ENCODE results near the gene NOL7. TPM values are rescaled to one million over a fixed set of nuclear protein-coding genes. Genes with fewer than 3 reads are reported as not detected.

Gene NOL7
- total RNA-seq, 1 donor from 2014 or later, result 52.0 TPM

DNA sequence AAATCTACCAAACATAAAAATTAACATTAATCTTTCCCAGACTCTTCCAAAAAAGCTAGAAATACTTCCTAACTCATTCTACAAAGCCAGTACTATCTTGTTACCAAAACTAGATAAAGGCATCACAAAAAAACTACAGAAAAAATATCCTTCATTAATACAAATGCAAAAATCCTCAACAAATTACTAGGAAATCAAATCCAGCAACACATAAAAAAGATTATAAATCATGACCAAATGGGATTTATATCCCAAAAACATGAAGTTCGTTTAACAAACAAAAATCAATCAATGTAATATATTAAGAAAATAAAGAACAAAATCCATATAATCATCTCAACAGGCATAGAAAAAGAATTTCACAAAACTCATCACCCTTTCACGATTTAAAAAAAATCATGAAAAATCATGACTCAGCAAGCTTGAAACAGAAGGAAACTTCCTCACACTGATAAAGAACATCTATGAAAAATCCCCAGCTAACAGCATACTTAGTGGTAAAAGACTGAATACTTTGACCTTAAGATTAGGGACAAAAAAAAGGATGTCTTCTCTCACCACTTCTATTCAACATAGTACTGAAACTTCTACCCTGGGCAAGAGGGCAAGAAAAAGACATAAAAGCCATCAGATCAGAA, 53.3 kb downstream of the NOL7 start:
- TF ChIP-seq, protein P1, sequence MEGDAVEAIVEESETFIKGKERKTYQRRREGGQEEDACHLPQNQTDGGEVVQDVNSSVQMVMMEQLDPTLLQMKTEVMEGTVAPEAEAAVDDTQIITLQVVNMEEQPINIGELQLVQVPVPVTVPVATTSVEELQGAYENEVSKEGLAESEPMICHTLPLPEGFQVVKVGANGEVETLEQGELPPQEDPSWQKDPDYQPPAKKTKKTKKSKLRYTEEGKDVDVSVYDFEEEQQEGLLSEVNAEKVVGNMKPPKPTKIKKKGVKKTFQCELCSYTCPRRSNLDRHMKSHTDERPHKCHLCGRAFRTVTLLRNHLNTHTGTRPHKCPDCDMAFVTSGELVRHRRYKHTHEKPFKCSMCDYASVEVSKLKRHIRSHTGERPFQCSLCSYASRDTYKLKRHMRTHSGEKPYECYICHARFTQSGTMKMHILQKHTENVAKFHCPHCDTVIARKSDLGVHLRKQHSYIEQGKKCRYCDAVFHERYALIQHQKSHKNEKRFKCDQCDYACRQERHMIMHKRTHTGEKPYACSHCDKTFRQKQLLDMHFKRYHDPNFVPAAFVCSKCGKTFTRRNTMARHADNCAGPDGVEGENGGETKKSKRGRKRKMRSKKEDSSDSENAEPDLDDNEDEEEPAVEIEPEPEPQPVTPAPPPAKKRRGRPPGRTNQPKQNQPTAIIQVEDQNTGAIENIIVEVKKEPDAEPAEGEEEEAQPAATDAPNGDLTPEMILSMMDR (IDR thresholded peaks at IDR 0.05), result no peak
- Histone ChIP-seq H3K4me1 (peaks cover 16% of the 10 kb centered on the region), H3K27me3 (no peaks in the 10 kb centered on the region), H3K36me3 (no peaks in the 10 kb centered on the region), H3K9me3 (no peaks in the 10 kb centered on the region), H3K27ac (no peak overlapping the region), H3K4me3 (no peak overlapping the region)
- no peak for ATAC-seq
- intact Hi-C loops (cut with DNase I), result no loop called here
- no peak for DNase-seq

DNA sequence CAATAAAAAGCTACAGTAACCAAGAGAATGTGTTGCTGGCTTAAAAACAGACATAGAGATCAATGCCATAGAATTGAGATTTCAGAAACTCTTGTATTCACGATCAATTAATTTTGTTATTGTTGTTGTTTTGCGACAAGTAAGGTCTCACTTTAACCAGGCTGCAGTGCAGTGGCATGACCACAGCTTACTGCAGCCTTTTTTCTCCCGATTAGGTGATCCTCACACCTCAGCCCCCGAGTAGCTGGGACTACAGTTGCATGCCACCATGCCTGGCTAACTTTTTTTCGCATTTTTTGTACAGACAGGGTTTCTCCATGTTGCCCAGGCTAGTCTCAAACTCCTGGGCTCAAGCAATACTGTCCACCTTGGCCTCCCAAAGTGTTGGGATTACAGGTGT, 54.3 kb downstream of the NOL7 start:
- TF ChIP-seq, protein P1 (IDR thresholded peaks at IDR 0.05), result no peak
- DNase-seq (no peak), ATAC-seq (no peak)
- no peaks in the 10 kb centered on the region for H3K36me3 ChIP-seq
- H3K4me1 ChIP-seq, result peaks cover 17% of the 10 kb centered on the region
- H3K27ac ChIP-seq, result no peak overlapping the region
- no peak overlapping the region for H3K4me3 ChIP-seq
- no peaks in the 10 kb centered on the region for H3K9me3 ChIP-seq
- intact Hi-C loops (cut with DNase I), result no loop called here
- H3K27me3 ChIP-seq, result no peaks in the 10 kb centered on the region

Other genes with a start within 250 kb of the NOL7 start
- 33.7 TPM for gene GFOD1, start 127.7 kb upstream of the NOL7 start, total RNA-seq
- gene SIRT5, start 40.7 kb upstream of the NOL7 start, total RNA-seq, result 11.0 TPM
- 38.5 TPM for gene RANBP9, start 96.5 kb downstream of the NOL7 start, total RNA-seq
- 35.0 TPM for gene MCUR1, start 199.2 kb downstream of the NOL7 start, total RNA-seq